Small intestine (tissue), 7 donors: ENCODE data around the gene CCDC63. TPM values are rescaled to one million over a fixed set of nuclear protein-coding genes. Genes with fewer than 3 reads are reported as not detected.

Experiments used
- DNase-seq, 2 donors: peaks; one replicate each; pipeline versions ENCODE4 v3.0.0 to v3.0.0-alpha.2; 2013
- FAIRE-seq: peaks from 2 replicates; lab custom pipeline; 2012; peaks lifted over from hg19 to GRCh38; lab: Jason Lieb, UNC
- H3K27ac ChIP-seq, 3 donors: one replicate each; pipeline ENCODE4 v1.5.1; 2013; ENCODE audit warnings: low read length in 2 of 3, mild to moderate bottlenecking in 2 of 3, control low read depth in 1 of 3, inconsistent platforms in 1 of 3, low read depth in 1 of 3, moderate library complexity in 1 of 3
- H3K27me3 ChIP-seq, 3 donors: one replicate each; pipeline ENCODE4 v1.6.1; 2013; ENCODE audit warnings: low read length in 3 of 3, inconsistent platforms in 1 of 3; ENCODE audit not compliant: control insufficient read depth in 3 of 3, insufficient read depth in 3 of 3
- H3K36me3 ChIP-seq, 3 donors: one replicate each; pipeline ENCODE4 v1.6.1; 2013; ENCODE audit warnings: low read length in 3 of 3, inconsistent platforms in 1 of 3, low read depth in 1 of 3, mild to moderate bottlenecking in 1 of 3, moderate library complexity in 1 of 3; ENCODE audit not compliant: control insufficient read depth in 3 of 3, insufficient read depth in 2 of 3
- H3K4me1 ChIP-seq, 3 donors: one replicate each; pipeline ENCODE4 v1.6.1; 2013; ENCODE audit warnings: low read length in 2 of 3, inconsistent platforms in 1 of 3, low read depth in 1 of 3, mild to moderate bottlenecking in 1 of 3, moderate library complexity in 1 of 3; ENCODE audit not compliant: control insufficient read depth in 3 of 3, insufficient read depth in 2 of 3
- H3K4me3 ChIP-seq, 3 donors: one replicate each; pipeline ENCODE4 v1.5.1; 2013; ENCODE audit warnings: low read length in 3 of 3, control low read depth in 1 of 3, inconsistent platforms in 1 of 3, low read depth in 1 of 3, mild to moderate bottlenecking in 1 of 3, moderate library complexity in 1 of 3
- H3K9me3 ChIP-seq, 2 donors: one replicate each; pipeline ENCODE4 v1.6.1; 2013; ENCODE audit warnings: low read depth in 1 of 2, low read length in 1 of 2; ENCODE audit not compliant: control insufficient read depth in 2 of 2, insufficient read depth in 1 of 2
- WGBS, 3 donors: extraction: QIAGEN DNeasy Blood & Tissue Kit; methylation state at CpG; one replicate each; pipeline ENCODE4 v1.1.7; 2013; 5-methylcytosine and 5-hydroxymethylcytosine counted together
- polyA plus RNA-seq, 4 donors: library from polyadenylated mRNA; stranded (reverse) in 3 of 4; unstranded in 1 of 4; fragments of 200-250 nt in 3 of 4; fragments of 120-200 nt in 1 of 4; gene quantifications; one replicate each; pipeline versions ENCODE4 v1.2.1 to v1.2.3, GENCODE V29; 2013
- donor health status: healthy with polysubstance abuse.
- donor health status: control.
- donor health status: control.
- donor health status: Bipolar disorder and iron deficiency.
- donor health status: healthy.

The CCDC63 gene
- polyA plus RNA-seq, 4 donors = not detected

GRCh38 chr12:110921262-110921661 lies 74.5 kb downstream of the CCDC63 start:
- no peaks in the 10 kb centered on the region for H3K36me3 ChIP-seq
- no peaks in the 10 kb centered on the region for H3K4me1 ChIP-seq
- 73 to 79% (median 74%) methylated on average over 10 of the region's 10 CpGs for WGBS, 3 donors
- H3K4me3 ChIP-seq = no peak overlapping the region
- FAIRE-seq = no peak
- no peak for DNase-seq
- H3K9me3 ChIP-seq = no peaks in the 10 kb centered on the region
- no peak overlapping the region for H3K27ac ChIP-seq
- peaks cover 0 to 2% (median 0%) of the 10 kb centered on the region in 3 donors for H3K27me3 ChIP-seq

GRCh38 chr12:110922652-110923051 lies 75.9 kb downstream of the CCDC63 start:
- 69 to 70% (median 70%) methylated on average over 7 of the region's 7 CpGs for WGBS, 3 donors
- no peak overlapping the region for H3K4me3 ChIP-seq
- FAIRE-seq = no peak
- H3K36me3 ChIP-seq = no peaks in the 10 kb centered on the region
- no peak overlapping the region for H3K27ac ChIP-seq
- H3K9me3 ChIP-seq = no peaks in the 10 kb centered on the region
- no peak for DNase-seq
- peaks cover 0 to 2% (median 0%) of the 10 kb centered on the region in 3 donors for H3K27me3 ChIP-seq
- no peaks in the 10 kb centered on the region for H3K4me1 ChIP-seq

GRCh38 chr12:110923192-110923591 lies 76.4 kb downstream of the CCDC63 start:
- Histone ChIP-seq H3K27ac (no peak overlapping the region), H3K27me3 (peaks cover 0 to 2% (median 0%) of the 10 kb centered on the region in 3 donors), H3K4me3 (no peak overlapping the region), H3K36me3 (no peaks in the 10 kb centered on the region), H3K4me1 (no peaks in the 10 kb centered on the region), H3K9me3 (no peaks in the 10 kb centered on the region)
- FAIRE-seq (no peak), DNase-seq (no peak)
- 77 to 93% (median 80%) methylated on average over 4 of the region's 4 CpGs for WGBS, 3 donors

GRCh38 chr12:110923692-110924334 lies 77.0 kb downstream of the CCDC63 start:
- Histone ChIP-seq H3K4me3 (no peak overlapping the region), H3K4me1 (no peaks in the 10 kb centered on the region), H3K9me3 (no peaks in the 10 kb centered on the region), H3K36me3 (no peaks in the 10 kb centered on the region), H3K27me3 (peaks cover 0 to 2% (median 0%) of the 10 kb centered on the region in 3 donors), H3K27ac (no peak overlapping the region)
- no peak for DNase-seq
- WGBS, 3 donors = 81 to 91% (median 81%) methylated on average over 9 of the region's 9 CpGs
- FAIRE-seq = no peak

- H3K36me3 ChIP-seq = no peaks in the 10 kb centered on the region
- H3K9me3 ChIP-seq = no peaks in the 10 kb centered on the region
- no peak overlapping the region for H3K4me3 ChIP-seq
- 42 to 64% (median 64%) methylated on average over 6 of the region's 6 CpGs for WGBS, 3 donors
- no peak for DNase-seq
- H3K27me3 ChIP-seq = peaks cover 0 to 2% (median 0%) of the 10 kb centered on the region in 3 donors
- no peak for FAIRE-seq
- no peaks in the 10 kb centered on the region for H3K4me1 ChIP-seq
- no peak overlapping the region for H3K27ac ChIP-seq
These were observed 80.8 kb downstream of the CCDC63 start for GRCh38 chr12:110927546-110927945.

GRCh38 chr12:110928700-110929099 lies 81.9 kb downstream of the CCDC63 start:
- no peak for FAIRE-seq
- Histone ChIP-seq H3K4me1 (no peaks in the 10 kb centered on the region), H3K27ac (no peak overlapping the region), H3K36me3 (no peaks in the 10 kb centered on the region), H3K9me3 (no peaks in the 10 kb centered on the region), H3K4me3 (no peak overlapping the region), H3K27me3 (peaks cover 0 to 2% (median 0%) of the 10 kb centered on the region in 3 donors)
- WGBS, 3 donors = 63 to 71% (median 63%) methylated on average over 7 of the region's 7 CpGs
- DNase-seq = no peak

GRCh38 chr12:110929818-110930217 lies 83.0 kb downstream of the CCDC63 start:
- WGBS, 3 donors = 67 to 91% (median 90%) methylated on average over 1 of the region's 1 CpG
- Histone ChIP-seq H3K27me3 (no peaks in the 10 kb centered on the region), H3K4me1 (no peaks in the 10 kb centered on the region), H3K36me3 (no peaks in the 10 kb centered on the region), H3K27ac (no peak overlapping the region), H3K4me3 (no peak overlapping the region), H3K9me3 (no peaks in the 10 kb centered on the region)
- FAIRE-seq (no peak), DNase-seq (no peak)

GRCh38 chr12:110930348-110931314 lies 83.8 kb downstream of the CCDC63 start:
- H3K27me3 ChIP-seq = no peaks in the 10 kb centered on the region
- H3K9me3 ChIP-seq = no peaks in the 10 kb centered on the region
- H3K4me3 ChIP-seq = no peak overlapping the region
- no peak for FAIRE-seq
- no peaks in the 10 kb centered on the region for H3K4me1 ChIP-seq
- 80 to 85% (median 83%) methylated on average over 21 of the region's 21 CpGs for WGBS, 3 donors
- no peak overlapping the region for H3K27ac ChIP-seq
- DNase-seq = no peak
- H3K36me3 ChIP-seq = no peaks in the 10 kb centered on the region
